GM23338 (cell line): Measurements from ENCODE around the gene BATF2. TPM values are rescaled to one million over a fixed set of nuclear protein-coding genes. Genes with fewer than 3 reads are reported as not detected.

Experiments used
- ATAC-seq: fragments of 200-7000 bp; cut with Tn5 transposase; 3 replicates; pipeline ENCODE4 v1.9.1; 2020
- DNase-seq: peaks from one replicate; pipeline ENCODE4 v3.0.0-alpha.2; 2015; ENCODE audit warnings: low spot score
- H2AFZ ChIP-seq: fragments of 200-600 bp; sonication (generic); 2 replicates; pipeline ENCODE4 v1.8.0; 2016; ENCODE audit warnings: antibody characterized with exemption, mild to moderate bottlenecking, moderate library complexity
- H3F3A ChIP-seq: fragments of 200-600 bp; sonication (generic); replicated peaks from 2 replicates; pipeline ENCODE4 v1.8.0; 2017; ENCODE audit warnings: antibody characterized with exemption, mixed run types, low read depth
- H3K27ac ChIP-seq: fragments of 200-600 bp; sonication (generic); 2 replicates; pipeline ENCODE4 v1.6.1; 2016; ENCODE audit warnings: low read depth
- H3K27me3 ChIP-seq: fragments of 200-600 bp; sonication (generic); 2 replicates; pipeline ENCODE4 v1.8.0; 2016; ENCODE audit warnings: mild to moderate bottlenecking, mixed run types, moderate library complexity; ENCODE audit not compliant: insufficient read depth
- H3K36me3 ChIP-seq: fragments of 200-600 bp; sonication (generic); 2 replicates; pipeline ENCODE4 v1.8.0; 2016; ENCODE audit warnings: mild to moderate bottlenecking; ENCODE audit not compliant: insufficient read depth
- H3K4me1 ChIP-seq: fragments of 200-600 bp; sonication (generic); 2 replicates; pipeline ENCODE4 v1.8.0; 2016; ENCODE audit warnings: mild to moderate bottlenecking, moderate library complexity; ENCODE audit not compliant: insufficient read depth
- H3K4me2 ChIP-seq: fragments of 200-600 bp; sonication (generic); 2 replicates; pipeline ENCODE4 v1.7.1; 2017; ENCODE audit warnings: mixed run types
- H3K4me3 ChIP-seq: fragments of 200-600 bp; sonication (generic); 2 replicates; pipeline ENCODE4 v1.6.1; 2016; ENCODE audit warnings: mixed run types
- H3K79me2 ChIP-seq: fragments of 200-600 bp; sonication (generic); replicated peaks from 2 replicates; pipeline ENCODE4 v1.8.0; 2017; ENCODE audit warnings: mild to moderate bottlenecking; ENCODE audit not compliant: insufficient read depth
- H3K9me2 ChIP-seq: fragments of 200-600 bp; sonication (generic); 2 replicates; pipeline ENCODE4 v1.8.0; 2017; ENCODE audit not compliant: insufficient read depth
- H4K20me1 ChIP-seq: fragments of 200-600 bp; sonication (generic); replicated peaks from 2 replicates; pipeline ENCODE4 v1.8.0; 2017; ENCODE audit warnings: mild to moderate bottlenecking; ENCODE audit not compliant: insufficient read depth
- H3K27ac Mint-ChIP-seq: 2 replicates; pipeline ENCODE4 v1.8.0; 2020; ENCODE audit warnings: inconsistent platforms, mild to moderate bottlenecking, moderate library complexity, mixed read lengths
- H3K27me3 Mint-ChIP-seq: 3 replicates; pipeline ENCODE4 v1.8.0; 2022; ENCODE audit warnings: low read depth, mild to moderate bottlenecking, moderate library complexity, mixed read lengths, inconsistent platforms; ENCODE audit not compliant: insufficient read depth, poor library complexity
- H3K36me3 Mint-ChIP-seq: 3 replicates; pipeline ENCODE4 v1.8.0; 2021; ENCODE audit warnings: low read depth, mild to moderate bottlenecking, inconsistent platforms, moderate library complexity, mixed read lengths
- H3K4me1 Mint-ChIP-seq: 3 replicates; pipeline ENCODE4 v1.8.0; 2020; ENCODE audit warnings: mild to moderate bottlenecking, inconsistent platforms, mixed read lengths
- H3K4me3 Mint-ChIP-seq: 3 replicates; pipeline ENCODE4 v1.8.0; 2021; ENCODE audit warnings: moderate library complexity, mild to moderate bottlenecking, inconsistent platforms, mixed read lengths
- H3K9me3 Mint-ChIP-seq: 3 replicates; pipeline ENCODE4 v1.8.0; 2020; ENCODE audit warnings: moderate library complexity, mild to moderate bottlenecking, inconsistent platforms, mixed read lengths
- CREB1 ChIP-seq: fragments of 250-450 bp; sonication (Bioruptor Pico); IDR thresholded peaks from 2 replicates; pipeline ENCODE4 v1.5.0; 2020; ENCODE audit warnings: low read depth, mild to moderate bottlenecking, moderate library complexity
- EZH2 ChIP-seq: fragments of 200-600 bp; sonication (generic); IDR thresholded peaks from one replicate; pipeline ENCODE4 v1.8.0; 2017; ENCODE audit warnings: antibody characterized with exemption, mild to moderate bottlenecking, low read depth; ENCODE audit not compliant: unreplicated experiment
- EZH2phosphoT487 ChIP-seq: fragments of 200-600 bp; sonication (generic); IDR thresholded peaks from one replicate; pipeline ENCODE4 v1.8.1; 2018; ENCODE audit warnings: antibody characterized with exemption; ENCODE audit not compliant: unreplicated experiment
- JUNB ChIP-seq: IDR thresholded peaks from one replicate; pipeline ENCODE4 v1.6.1; 2016; ENCODE audit warnings: antibody characterized with exemption; ENCODE audit not compliant: unreplicated experiment
- NANOG ChIP-seq: IDR thresholded peaks from 2 replicates; pipeline ENCODE4 v1.6.1; 2016; ENCODE audit warnings: antibody characterized with exemption, borderline replicate concordance
- POLR2AphosphoS5 ChIP-seq: IDR thresholded peaks from 2 replicates; pipeline ENCODE4 v1.6.1; 2016; ENCODE audit warnings: antibody characterized with exemption, low read depth
- STAT1 ChIP-seq: IDR thresholded peaks from one replicate; pipeline ENCODE4 v1.6.1; 2016; ENCODE audit warnings: antibody characterized with exemption; ENCODE audit not compliant: unreplicated experiment
- ZNF114 ChIP-seq: fragments of 250-450 bp; sonication (Bioruptor Pico); IDR thresholded peaks from 2 replicates; pipeline ENCODE4 v1.5.0; 2020; ENCODE audit warnings: mild to moderate bottlenecking, moderate library complexity
- ZNF331 ChIP-seq: fragments of 250-450 bp; sonication (Bioruptor Pico); IDR thresholded peaks from 2 replicates; pipeline ENCODE4 v1.5.0; 2020; ENCODE audit warnings: low read depth, mild to moderate bottlenecking, moderate library complexity
- polyA plus RNA-seq: library from polyadenylated mRNA; unstranded; fragments of >200 nt; fragmentation: Nextera tagmentation; extraction: Ambion mirVana; gene quantifications from 2 replicates; pipeline ENCODE4 v1.2.1, GENCODE V29; 2016
- total RNA-seq: library from RNA; depleted of rRNA; stranded (reverse); fragments of >200 nt; shearing (Covaris generic); gene quantifications from 2 replicates; pipeline ENCODE4 v1.2.3, GENCODE V29; 2014
- TF ChIP-seq, protein P1 (sequence below): fragments of 250-450 bp; sonication (Bioruptor Pico); IDR thresholded peaks from 2 replicates; pipeline ENCODE4 v1.5.0; 2020; ENCODE audit warnings: mild to moderate bottlenecking, moderate library complexity
- TF ChIP-seq, protein P2 (sequence below): IDR thresholded peaks from 2 replicates; pipeline ENCODE4 v1.6.1; 2016; ENCODE audit warnings: antibody characterized with exemption
- TF ChIP-seq, protein P3 (sequence below): IDR thresholded peaks from one replicate; pipeline ENCODE4 v1.6.1; 2018; ENCODE audit warnings: antibody characterized with exemption; ENCODE audit not compliant: unreplicated experiment
- TF ChIP-seq, protein P4 (sequence below), 2 experiments: fragments of 200-600 bp in 1 of 2; sonication (generic) in 1 of 2; conservative IDR thresholded peaks; 2 replicates each; pipeline versions ENCODE4 v1.5.1 to v1.6.1; 2016 to 2017; ENCODE audit warnings: antibody characterized with exemption in 2 of 2, low read depth in 2 of 2, mild to moderate bottlenecking in 2 of 2, moderate library complexity in 1 of 2

The BATF2 gene
- total and polyA plus RNA-seq, 2 experiments from 2014 or later, result 0.53 to 1.6 TPM

DNA sequence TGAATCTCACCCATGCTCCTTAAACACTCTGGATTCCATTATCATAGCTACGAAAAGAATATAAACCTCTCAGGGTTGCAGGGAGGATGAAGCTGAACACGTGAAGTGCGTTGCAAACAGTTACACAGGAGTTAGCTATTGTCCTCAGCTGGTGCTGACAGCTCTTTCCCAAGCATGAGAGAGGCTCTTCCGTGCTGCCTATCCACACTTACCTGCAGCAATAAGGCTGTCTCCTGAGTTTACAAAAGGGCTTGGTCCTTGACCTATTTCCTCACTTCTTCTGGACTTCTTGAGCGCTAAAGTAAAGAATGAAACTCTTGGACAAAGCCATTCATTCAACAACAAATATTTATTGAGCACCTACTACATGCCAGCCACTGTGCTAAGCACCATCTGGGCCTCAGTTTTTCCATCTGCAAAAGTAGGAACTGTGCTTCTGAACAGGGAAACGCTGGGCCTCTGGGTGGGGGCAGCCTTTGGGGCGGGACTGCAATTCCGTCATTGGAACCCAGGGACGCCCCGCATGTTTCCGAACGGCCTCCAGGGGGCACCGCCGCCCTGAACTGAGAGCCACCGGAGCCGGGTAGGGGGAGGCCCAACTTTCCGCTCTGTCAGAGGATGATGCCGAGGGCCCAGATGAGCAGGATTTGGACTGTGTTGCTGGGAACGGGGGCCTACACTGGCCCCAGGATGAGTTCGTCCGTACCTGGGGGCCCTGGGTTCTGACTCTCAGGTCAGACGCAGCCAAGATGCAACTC is 16.5 kb upstream of the BATF2 start:
- ATAC-seq, result peak; percentile 81
- Histone ChIP-seq H4K20me1 (0 out of 2 replicates have a peak, but pooled peaks cover 2% of the 10 kb centered on the region), H3K4me1 (no peaks in the 10 kb centered on the region; the same call in 1 of the 2 replicates), H3K27ac (peak overlapping the region; percentile 99), H3F3A (peaks cover 20% of the 10 kb centered on the region; the same call in 1 of the 2 replicates), H3K27me3 (no peaks in the 10 kb centered on the region), H3K36me3 (no peaks in the 10 kb centered on the region), H3K4me3 (peak overlapping the region; percentile 88), H3K79me2 (peaks cover 11% of the 10 kb centered on the region; the same call in 1 of the 2 replicates), H3K4me2 (peak overlapping the region; percentile 99), H2AFZ (peak overlapping the region; percentile 95), H3K9me2 (no peaks in the 10 kb centered on the region)
- Mint-ChIP-seq H3K9me3 (no peaks in the 10 kb centered on the region; the same call in 2 of the 3 replicates), H3K27ac (peak overlapping the region; percentile 96), H3K27me3 (peaks cover 17% of the 10 kb centered on the region), H3K36me3 (peaks cover 18% of the 10 kb centered on the region), H3K4me1 (peaks cover 13% of the 10 kb centered on the region; the same call in 2 of the 3 replicates), H3K4me3 (peak overlapping the region; percentile 83)
- TF ChIP-seq, protein P1, sequence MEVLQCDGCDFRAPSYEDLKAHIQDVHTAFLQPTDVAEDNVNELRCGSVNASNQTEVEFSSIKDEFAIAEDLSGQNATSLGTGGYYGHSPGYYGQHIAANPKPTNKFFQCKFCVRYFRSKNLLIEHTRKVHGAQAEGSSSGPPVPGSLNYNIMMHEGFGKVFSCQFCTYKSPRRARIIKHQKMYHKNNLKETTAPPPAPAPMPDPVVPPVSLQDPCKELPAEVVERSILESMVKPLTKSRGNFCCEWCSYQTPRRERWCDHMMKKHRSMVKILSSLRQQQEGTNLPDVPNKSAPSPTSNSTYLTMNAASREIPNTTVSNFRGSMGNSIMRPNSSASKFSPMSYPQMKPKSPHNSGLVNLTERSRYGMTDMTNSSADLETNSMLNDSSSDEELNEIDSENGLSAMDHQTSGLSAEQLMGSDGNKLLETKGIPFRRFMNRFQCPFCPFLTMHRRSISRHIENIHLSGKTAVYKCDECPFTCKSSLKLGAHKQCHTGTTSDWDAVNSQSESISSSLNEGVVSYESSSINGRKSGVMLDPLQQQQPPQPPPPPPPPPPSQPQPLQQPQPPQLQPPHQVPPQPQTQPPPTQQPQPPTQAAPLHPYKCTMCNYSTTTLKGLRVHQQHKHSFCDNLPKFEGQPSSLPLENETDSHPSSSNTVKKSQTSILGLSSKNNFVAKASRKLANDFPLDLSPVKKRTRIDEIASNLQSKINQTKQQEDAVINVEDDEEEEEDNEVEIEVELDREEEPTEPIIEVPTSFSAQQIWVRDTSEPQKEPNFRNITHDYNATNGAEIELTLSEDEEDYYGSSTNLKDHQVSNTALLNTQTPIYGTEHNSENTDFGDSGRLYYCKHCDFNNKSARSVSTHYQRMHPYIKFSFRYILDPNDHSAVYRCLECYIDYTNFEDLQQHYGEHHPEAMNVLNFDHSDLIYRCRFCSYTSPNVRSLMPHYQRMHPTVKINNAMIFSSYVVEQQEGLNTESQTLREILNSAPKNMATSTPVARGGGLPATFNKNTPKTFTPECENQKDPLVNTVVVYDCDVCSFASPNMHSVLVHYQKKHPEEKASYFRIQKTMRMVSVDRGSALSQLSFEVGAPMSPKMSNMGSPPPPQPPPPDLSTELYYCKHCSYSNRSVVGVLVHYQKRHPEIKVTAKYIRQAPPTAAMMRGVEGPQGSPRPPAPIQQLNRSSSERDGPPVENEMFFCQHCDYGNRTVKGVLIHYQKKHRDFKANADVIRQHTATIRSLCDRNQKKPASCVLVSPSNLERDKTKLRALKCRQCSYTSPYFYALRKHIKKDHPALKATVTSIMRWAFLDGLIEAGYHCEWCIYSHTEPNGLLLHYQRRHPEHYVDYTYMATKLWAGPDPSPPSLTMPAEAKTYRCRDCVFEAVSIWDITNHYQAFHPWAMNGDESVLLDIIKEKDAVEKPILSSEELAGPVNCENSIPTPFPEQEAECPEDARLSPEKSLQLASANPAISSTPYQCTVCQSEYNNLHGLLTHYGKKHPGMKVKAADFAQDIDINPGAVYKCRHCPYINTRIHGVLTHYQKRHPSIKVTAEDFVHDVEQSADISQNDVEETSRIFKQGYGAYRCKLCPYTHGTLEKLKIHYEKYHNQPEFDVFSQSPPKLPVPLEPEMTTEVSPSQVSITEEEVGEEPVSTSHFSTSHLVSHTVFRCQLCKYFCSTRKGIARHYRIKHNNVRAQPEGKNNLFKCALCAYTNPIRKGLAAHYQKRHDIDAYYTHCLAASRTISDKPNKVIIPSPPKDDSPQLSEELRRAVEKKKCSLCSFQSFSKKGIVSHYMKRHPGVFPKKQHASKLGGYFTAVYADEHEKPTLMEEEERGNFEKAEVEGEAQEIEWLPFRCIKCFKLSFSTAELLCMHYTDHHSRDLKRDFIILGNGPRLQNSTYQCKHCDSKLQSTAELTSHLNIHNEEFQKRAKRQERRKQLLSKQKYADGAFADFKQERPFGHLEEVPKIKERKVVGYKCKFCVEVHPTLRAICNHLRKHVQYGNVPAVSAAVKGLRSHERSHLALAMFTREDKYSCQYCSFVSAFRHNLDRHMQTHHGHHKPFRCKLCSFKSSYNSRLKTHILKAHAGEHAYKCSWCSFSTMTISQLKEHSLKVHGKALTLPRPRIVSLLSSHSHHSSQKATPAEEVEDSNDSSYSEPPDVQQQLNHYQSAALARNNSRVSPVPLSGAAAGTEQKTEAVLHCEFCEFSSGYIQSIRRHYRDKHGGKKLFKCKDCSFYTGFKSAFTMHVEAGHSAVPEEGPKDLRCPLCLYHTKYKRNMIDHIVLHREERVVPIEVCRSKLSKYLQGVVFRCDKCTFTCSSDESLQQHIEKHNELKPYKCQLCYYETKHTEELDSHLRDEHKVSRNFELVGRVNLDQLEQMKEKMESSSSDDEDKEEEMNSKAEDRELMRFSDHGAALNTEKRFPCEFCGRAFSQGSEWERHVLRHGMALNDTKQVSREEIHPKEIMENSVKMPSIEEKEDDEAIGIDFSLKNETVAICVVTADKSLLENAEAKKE, result no peak
- TF ChIP-seq NANOG, result no peak
- TF ChIP-seq, protein P2, sequence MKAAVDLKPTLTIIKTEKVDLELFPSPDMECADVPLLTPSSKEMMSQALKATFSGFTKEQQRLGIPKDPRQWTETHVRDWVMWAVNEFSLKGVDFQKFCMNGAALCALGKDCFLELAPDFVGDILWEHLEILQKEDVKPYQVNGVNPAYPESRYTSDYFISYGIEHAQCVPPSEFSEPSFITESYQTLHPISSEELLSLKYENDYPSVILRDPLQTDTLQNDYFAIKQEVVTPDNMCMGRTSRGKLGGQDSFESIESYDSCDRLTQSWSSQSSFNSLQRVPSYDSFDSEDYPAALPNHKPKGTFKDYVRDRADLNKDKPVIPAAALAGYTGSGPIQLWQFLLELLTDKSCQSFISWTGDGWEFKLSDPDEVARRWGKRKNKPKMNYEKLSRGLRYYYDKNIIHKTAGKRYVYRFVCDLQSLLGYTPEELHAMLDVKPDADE, result 0 out of 2 replicates have a peak, but pooled peaks have one; percentile 23
- TF ChIP-seq JUNB, result no peak
- TF ChIP-seq CREB1 (CRISPR knock-in tag), result peak; percentile 69
- no peak for TF ChIP-seq STAT1
- peak; percentile 61 for TF ChIP-seq POLR2AphosphoS5
- no peak for TF ChIP-seq ZNF331 (CRISPR knock-in tag)
- TF ChIP-seq, protein P3, sequence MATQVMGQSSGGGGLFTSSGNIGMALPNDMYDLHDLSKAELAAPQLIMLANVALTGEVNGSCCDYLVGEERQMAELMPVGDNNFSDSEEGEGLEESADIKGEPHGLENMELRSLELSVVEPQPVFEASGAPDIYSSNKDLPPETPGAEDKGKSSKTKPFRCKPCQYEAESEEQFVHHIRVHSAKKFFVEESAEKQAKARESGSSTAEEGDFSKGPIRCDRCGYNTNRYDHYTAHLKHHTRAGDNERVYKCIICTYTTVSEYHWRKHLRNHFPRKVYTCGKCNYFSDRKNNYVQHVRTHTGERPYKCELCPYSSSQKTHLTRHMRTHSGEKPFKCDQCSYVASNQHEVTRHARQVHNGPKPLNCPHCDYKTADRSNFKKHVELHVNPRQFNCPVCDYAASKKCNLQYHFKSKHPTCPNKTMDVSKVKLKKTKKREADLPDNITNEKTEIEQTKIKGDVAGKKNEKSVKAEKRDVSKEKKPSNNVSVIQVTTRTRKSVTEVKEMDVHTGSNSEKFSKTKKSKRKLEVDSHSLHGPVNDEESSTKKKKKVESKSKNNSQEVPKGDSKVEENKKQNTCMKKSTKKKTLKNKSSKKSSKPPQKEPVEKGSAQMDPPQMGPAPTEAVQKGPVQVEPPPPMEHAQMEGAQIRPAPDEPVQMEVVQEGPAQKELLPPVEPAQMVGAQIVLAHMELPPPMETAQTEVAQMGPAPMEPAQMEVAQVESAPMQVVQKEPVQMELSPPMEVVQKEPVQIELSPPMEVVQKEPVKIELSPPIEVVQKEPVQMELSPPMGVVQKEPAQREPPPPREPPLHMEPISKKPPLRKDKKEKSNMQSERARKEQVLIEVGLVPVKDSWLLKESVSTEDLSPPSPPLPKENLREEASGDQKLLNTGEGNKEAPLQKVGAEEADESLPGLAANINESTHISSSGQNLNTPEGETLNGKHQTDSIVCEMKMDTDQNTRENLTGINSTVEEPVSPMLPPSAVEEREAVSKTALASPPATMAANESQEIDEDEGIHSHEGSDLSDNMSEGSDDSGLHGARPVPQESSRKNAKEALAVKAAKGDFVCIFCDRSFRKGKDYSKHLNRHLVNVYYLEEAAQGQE, result no peak
- no peak for TF ChIP-seq EZH2phosphoT487
- no peak for TF ChIP-seq ZNF114 (CRISPR knock-in tag)
- TF ChIP-seq EZH2, result no peak
- TF ChIP-seq, protein P4, sequence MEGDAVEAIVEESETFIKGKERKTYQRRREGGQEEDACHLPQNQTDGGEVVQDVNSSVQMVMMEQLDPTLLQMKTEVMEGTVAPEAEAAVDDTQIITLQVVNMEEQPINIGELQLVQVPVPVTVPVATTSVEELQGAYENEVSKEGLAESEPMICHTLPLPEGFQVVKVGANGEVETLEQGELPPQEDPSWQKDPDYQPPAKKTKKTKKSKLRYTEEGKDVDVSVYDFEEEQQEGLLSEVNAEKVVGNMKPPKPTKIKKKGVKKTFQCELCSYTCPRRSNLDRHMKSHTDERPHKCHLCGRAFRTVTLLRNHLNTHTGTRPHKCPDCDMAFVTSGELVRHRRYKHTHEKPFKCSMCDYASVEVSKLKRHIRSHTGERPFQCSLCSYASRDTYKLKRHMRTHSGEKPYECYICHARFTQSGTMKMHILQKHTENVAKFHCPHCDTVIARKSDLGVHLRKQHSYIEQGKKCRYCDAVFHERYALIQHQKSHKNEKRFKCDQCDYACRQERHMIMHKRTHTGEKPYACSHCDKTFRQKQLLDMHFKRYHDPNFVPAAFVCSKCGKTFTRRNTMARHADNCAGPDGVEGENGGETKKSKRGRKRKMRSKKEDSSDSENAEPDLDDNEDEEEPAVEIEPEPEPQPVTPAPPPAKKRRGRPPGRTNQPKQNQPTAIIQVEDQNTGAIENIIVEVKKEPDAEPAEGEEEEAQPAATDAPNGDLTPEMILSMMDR (conservative IDR thresholded peaks at IDR 0.05; ENCODE audit: low read depth in 2 of 2), result peak; percentile 75 to 86
- DNase-seq, result peak; percentile 94
